ENCODE results near the gene CHIC2.

The CHIC2 gene

GRCh38 chr4:54065282-54066087 is 1.1 kb upstream of the CHIC2 start:
- TF ChIP-seq CTCF (IDR thresholded peaks at IDR 0.05; ENCODE audit: low read depth, low read length, missing control alignments) = no peak
- no peak for DNase-seq (ENCODE audit: low read depth)
- no peak overlapping the region; the same call in 1 of the 2 replicates for H3K4me3 ChIP-seq (ENCODE audit: low read depth, low read length)

- TF ChIP-seq CTCF (IDR thresholded peaks at IDR 0.05; ENCODE audit: low read depth, low read length, missing control alignments) = no peak
- DNase-seq (ENCODE audit: low read depth) = no peak
- H3K4me3 ChIP-seq (ENCODE audit: low read depth, low read length) = peak overlapping the region; percentile 79
Measured at GRCh38 chr4:54063737-54064316, 578 bp downstream of the CHIC2 start.

GRCh38 chr4:54063229-54063628 is 1.2 kb downstream of the CHIC2 start:
- DNase-seq (ENCODE audit: low read depth) = no peak
- peak overlapping the region; percentile 79 for H3K4me3 ChIP-seq (ENCODE audit: low read depth, low read length)
- no peak for TF ChIP-seq CTCF (IDR thresholded peaks at IDR 0.05; ENCODE audit: low read depth, low read length, missing control alignments)

- DNase-seq (ENCODE audit: low read depth) = no peak
- H3K4me3 ChIP-seq (ENCODE audit: low read depth, low read length) = peak overlapping the region; percentile 79; the same call in 1 of the 2 replicates
- TF ChIP-seq CTCF (IDR thresholded peaks at IDR 0.05; ENCODE audit: low read depth, low read length, missing control alignments) = no peak
Measured at GRCh38 chr4:54062392-54062791, 2.0 kb downstream of the CHIC2 start.

DNA sequence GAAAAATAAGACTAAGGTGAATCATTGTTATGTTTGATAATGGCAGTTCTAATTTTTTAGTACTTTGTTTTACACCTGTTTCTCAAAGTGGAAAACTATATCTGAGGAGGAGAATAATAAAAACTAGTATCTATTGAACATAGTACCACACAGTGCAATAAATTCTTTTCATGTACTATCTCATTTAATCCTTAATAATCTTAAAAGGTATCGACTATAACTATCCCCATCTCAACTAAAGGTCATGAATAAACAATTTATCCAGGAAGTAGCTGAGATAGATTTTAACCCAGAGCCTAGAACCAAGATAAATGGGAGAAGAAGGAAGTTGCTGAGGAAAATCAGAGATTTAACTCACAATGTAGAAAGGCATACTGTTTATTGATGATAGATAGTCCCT is 2.5 kb downstream of the CHIC2 start:
- no peak overlapping the region for H3K4me3 ChIP-seq (ENCODE audit: low read depth, low read length)
- DNase-seq (ENCODE audit: low read depth) = no peak

DNA sequence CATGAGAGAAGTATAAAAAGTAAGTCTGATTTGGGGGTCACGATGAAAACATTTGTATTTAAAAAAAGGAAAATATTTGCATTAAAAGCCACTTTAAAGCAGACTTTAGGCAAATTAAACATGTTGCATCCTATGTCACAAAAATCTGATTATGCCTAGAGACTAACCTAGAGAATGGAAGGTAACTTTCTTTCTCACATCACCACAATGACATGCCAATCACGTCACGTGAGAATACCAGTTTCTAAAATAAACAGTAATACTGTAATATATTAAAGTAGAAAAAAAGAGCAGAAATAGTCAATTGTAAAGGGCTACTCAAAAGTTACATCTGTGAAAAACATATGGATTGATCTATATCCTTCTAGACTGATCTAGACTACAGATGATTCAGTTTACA is 3.3 kb downstream of the CHIC2 start:
- TF ChIP-seq CTCF (IDR thresholded peaks at IDR 0.05; ENCODE audit: low read depth, low read length, missing control alignments) = no peak
- no peak for DNase-seq (ENCODE audit: low read depth)
- H3K4me3 ChIP-seq (ENCODE audit: low read depth, low read length) = no peak overlapping the region

More for the DNA sequence above, 2.5 kb downstream of the CHIC2 start:
- TF ChIP-seq CTCF (IDR thresholded peaks at IDR 0.05; ENCODE audit: low read depth, low read length, missing control alignments) = no peak

Data from GM12864 (cell line).